ENCODE data around the gene CLBA1.
"Not testable (repeated sequence)": the region's sequence is repeated elsewhere in the genome, so short reads cannot be mapped to it uniquely, and the experiment has no call there.

Gene CLBA1

GRCh38 chr14:104947881-104948735 is 37.5 kb upstream of the CLBA1 start:
- not testable (repeated sequence) for DNase-seq

- DNase-seq, result no peak
Observed at GRCh38 chr14:104948736-104949031, 36.9 kb upstream of the CLBA1 start.

GRCh38 chr14:104949406-104949955 is 36.1 kb upstream of the CLBA1 start:
- not testable (repeated sequence) for DNase-seq

- DNase-seq, result no peak
Observed at GRCh38 chr14:104950021-104950420, 35.6 kb upstream of the CLBA1 start.

GRCh38 chr14:104950701-104951100 is 34.9 kb upstream of the CLBA1 start:
- not testable (repeated sequence) for DNase-seq

- DNase-seq, result not testable (repeated sequence)
Observed at GRCh38 chr14:104951863-104952657, 33.5 kb upstream of the CLBA1 start.

GRCh38 chr14:104953097-104953496 is 32.5 kb upstream of the CLBA1 start:
- DNase-seq, result no peak

GRCh38 chr14:104953896-104954656 is 31.5 kb upstream of the CLBA1 start:
- no peak for DNase-seq

GRCh38 chr14:104954746-104955395 is 30.7 kb upstream of the CLBA1 start:
- no peak for DNase-seq

- no peak for DNase-seq
Observed at GRCh38 chr14:104955396-104955770, 30.2 kb upstream of the CLBA1 start.

GRCh38 chr14:104956290-104956890 is 29.2 kb upstream of the CLBA1 start:
- no peak for DNase-seq

GRCh38 chr14:104957146-104958113 is 28.2 kb upstream of the CLBA1 start:
- DNase-seq, result no peak

- DNase-seq, result no peak
Observed at GRCh38 chr14:104964546-104964945, 21.0 kb upstream of the CLBA1 start.

GRCh38 chr14:104965561-104966231 is 19.9 kb upstream of the CLBA1 start:
- DNase-seq, result no peak

- DNase-seq, result no peak
Observed at GRCh38 chr14:104966261-104966865, 19.2 kb upstream of the CLBA1 start.

GRCh38 chr14:104966981-104967385 is 18.6 kb upstream of the CLBA1 start:
- no peak for DNase-seq

- no peak for DNase-seq
Observed at GRCh38 chr14:104967386-104968152, 18.0 kb upstream of the CLBA1 start.

- no peak for DNase-seq
Observed at GRCh38 chr14:104968153-104968527, 17.4 kb upstream of the CLBA1 start.

All from cerebellar nuclear complex (tissue), 1 donor.